Dedifferentiated amniotic fluid mesenchymal stem cell (primary cell): Measurements from ENCODE around the gene CLTC.

ENCODE experiments used
- DNase-seq: peaks from one replicate; pipeline ENCODE4 v3.0.0-alpha.2; 2016; ENCODE audit errors: extremely low spot score

The CLTC gene

GRCh38 chr17:59727817-59728533 lies 108.3 kb downstream of the CLTC start:
- no peak for DNase-seq

- no peak for DNase-seq
Observed at GRCh38 chr17:59730268-59730834, 110.7 kb downstream of the CLTC start.

GRCh38 chr17:59733697-59734096 lies 114.0 kb downstream of the CLTC start:
- DNase-seq, result no peak

- DNase-seq, result no peak
Observed at GRCh38 chr17:59734226-59734625, 114.5 kb downstream of the CLTC start.

GRCh38 chr17:59737324-59737723 lies 117.6 kb downstream of the CLTC start:
- no peak for DNase-seq

GRCh38 chr17:59743842-59744241 lies 124.1 kb downstream of the CLTC start:
- DNase-seq, result no peak

- no peak for DNase-seq
Observed at GRCh38 chr17:59745040-59745439, 125.3 kb downstream of the CLTC start.
